Astrocyte of the spinal cord (primary cell): ENCODE measurements around the gene PKIG.

ENCODE experiments used
- DNase-seq: peaks from one replicate; pipeline ENCODE4 v3.0.0; 2011; ENCODE audit warnings: low read depth, low spot score
- H3K4me3 ChIP-seq: 2 replicates; pipeline ENCODE4 v1.5.1; 2011; ENCODE audit warnings: low read depth, mild to moderate bottlenecking, low read length, moderate library complexity
- in situ Hi-C: cut with HindIII; loops from 2 replicates; pipeline ENCODE4 v1.10.0; 2017; ENCODE audit warnings: low sequenced_read_pairs
- TF ChIP-seq, protein P1 (sequence below): IDR thresholded peaks from 2 replicates; pipeline ENCODE4 v1.5.1; 2012; ENCODE audit warnings: low read depth, mild to moderate bottlenecking, low read length, inconsistent platforms

Gene PKIG

DNA sequence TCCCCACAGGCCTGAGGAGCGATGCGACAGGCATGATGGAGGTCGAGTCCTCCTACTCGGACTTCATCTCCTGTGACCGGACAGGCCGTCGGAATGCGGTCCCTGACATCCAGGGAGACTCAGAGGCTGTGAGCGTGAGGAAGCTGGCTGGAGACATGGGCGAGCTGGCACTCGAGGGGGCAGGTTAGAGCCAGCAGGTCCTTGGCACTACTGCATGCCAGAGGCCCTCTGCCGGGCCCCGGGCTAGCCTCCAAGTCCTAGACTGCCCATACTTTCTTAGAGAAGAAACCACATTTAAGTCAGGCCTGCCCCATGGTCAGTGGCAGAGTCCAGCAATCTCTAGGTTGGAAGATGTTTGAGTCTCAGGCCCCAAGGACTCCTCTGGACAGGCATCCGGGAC is 32.1 kb downstream of the PKIG start:
- TF ChIP-seq, protein P1, sequence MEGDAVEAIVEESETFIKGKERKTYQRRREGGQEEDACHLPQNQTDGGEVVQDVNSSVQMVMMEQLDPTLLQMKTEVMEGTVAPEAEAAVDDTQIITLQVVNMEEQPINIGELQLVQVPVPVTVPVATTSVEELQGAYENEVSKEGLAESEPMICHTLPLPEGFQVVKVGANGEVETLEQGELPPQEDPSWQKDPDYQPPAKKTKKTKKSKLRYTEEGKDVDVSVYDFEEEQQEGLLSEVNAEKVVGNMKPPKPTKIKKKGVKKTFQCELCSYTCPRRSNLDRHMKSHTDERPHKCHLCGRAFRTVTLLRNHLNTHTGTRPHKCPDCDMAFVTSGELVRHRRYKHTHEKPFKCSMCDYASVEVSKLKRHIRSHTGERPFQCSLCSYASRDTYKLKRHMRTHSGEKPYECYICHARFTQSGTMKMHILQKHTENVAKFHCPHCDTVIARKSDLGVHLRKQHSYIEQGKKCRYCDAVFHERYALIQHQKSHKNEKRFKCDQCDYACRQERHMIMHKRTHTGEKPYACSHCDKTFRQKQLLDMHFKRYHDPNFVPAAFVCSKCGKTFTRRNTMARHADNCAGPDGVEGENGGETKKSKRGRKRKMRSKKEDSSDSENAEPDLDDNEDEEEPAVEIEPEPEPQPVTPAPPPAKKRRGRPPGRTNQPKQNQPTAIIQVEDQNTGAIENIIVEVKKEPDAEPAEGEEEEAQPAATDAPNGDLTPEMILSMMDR, result no peak
- no peak overlapping the region for H3K4me3 ChIP-seq
- no peak for DNase-seq
- in situ Hi-C loops, result no loop called here

DNA sequence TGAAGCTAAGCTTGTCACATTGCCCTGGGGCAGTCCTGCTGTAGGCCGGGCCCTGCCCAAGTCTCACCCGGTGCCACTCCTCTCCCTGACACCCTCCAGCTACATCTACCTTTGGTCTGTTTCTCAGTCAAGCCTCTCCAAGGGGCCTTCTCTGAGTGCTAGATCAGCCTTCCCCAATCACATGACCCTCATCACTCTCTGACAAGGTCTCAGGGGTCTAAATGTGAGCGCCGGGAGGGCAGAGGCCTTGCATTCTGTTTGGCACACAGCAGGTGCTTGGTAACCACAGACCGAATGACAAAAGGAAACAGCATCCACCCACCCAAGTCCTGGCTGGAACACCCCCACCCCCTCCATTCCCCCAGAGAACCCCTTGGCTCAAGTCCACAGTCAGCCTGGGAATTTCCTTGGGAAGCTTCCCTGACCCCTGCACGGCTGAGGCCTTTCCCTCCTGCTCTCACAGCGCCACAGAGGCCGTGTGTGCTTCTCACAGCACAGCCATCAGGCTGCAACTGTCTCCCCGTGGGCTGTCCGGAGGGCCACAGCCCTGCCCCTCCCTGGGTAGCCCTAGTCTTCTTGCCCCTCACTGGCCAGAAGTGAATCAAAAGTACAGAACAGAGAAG is 32.9 kb downstream of the PKIG start:
- DNase-seq, result no peak
- in situ Hi-C loops, result no loop called here
- TF ChIP-seq, protein P1, result no peak
- no peak overlapping the region for H3K4me3 ChIP-seq

DNA sequence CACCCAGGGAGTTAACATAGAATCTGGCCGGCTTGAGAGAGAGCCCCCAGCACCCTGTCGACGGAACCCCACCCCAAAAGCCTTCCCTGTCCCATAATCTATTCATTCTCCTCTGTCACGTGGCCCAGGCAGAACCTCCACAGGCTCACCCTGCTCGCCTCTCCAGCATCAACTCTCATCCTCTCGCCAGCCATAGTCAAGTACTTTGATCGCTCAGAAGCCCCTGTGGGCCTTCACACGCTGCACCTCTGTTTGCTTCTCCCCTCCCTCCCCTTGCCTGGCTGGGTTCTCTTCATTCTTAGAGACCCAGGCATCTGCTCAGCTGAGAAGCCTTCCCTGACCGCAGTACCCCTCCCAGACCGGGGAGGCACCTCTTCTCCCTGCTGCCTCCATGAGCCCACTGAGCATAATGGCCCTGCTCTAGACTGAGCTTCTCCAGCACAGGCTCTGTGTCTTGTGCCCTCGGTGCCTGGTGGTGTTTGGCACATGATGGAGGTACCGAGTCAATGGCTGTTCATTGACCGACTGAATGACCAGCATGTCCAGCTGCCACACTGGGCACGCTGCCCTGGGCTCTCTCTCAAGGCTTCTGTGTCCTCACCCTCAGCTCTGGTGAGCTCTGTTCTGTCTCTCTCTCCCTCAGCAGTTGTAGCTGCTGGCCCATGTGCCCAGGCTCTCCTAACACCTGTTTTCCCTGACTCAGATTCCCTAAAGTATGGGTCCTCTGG is 33.7 kb downstream of the PKIG start:
- TF ChIP-seq, protein P1, result no peak
- no peak for DNase-seq
- H3K4me3 ChIP-seq, result no peak overlapping the region
- in situ Hi-C loops, result no loop called here

DNA sequence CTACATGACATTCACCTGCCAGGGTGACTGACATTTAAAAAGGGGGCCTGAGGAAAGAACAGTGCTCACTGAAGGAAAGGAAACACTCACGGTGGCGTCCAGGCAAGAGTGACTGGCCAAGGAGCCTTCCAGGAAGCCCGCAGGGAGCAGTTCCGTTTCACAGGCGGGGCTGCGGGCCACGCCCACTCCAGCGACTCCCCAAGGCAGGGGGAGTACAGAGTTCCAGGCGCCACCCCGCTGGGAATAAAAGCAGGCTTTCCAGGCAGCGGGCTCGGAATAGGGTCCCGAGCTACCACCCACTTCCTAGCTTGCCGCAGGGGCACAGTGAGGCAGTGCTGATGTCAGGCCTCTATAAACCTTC is 34.2 kb downstream of the PKIG start:
- DNase-seq, result no peak
- TF ChIP-seq, protein P1, result no peak
- no peak overlapping the region for H3K4me3 ChIP-seq
- in situ Hi-C loops, result no loop called here

DNA sequence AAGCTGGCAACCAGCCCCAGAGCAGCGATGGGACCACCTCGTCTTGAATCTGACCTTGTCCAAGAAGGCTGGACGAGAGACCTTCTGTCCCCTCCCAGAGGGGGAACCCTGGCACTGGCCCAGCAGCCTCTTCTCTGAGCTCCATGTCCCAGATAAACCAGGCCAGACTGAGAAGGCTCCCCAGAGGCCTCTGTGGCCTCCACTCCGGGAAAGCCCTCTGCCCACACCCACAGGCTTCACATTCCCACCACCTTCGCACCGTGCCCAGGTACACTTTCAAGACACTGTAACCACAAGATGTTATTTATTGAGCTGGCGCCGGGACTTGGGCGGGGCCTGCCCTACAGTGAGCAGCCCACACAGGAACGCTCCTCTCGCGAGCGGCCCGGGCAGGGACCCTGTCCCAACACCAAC is 35.9 kb downstream of the PKIG start:
- DNase-seq, result no peak
- in situ Hi-C loops, result no loop called here
- H3K4me3 ChIP-seq, result no peak overlapping the region
- TF ChIP-seq, protein P1, result no peak

DNA sequence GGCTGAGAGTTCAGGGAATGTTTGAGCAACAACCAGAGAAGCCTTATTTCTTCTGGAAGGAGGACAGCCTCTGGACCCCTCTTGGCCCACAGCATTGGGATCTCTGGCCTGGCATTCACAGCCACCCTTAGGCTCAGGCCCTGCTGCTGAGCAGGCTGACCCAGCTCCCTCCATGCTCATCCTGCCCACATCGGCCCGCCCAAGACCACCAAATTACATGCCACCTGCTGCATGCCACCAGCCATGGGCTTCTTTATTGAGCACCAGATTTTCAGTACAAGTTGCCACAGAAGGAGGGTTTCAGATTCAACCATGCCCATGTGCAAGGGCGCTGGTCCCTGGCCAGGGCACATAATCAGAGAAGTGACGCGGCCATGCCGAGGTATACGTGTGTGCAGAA is 36.9 kb downstream of the PKIG start:
- no peak overlapping the region for H3K4me3 ChIP-seq
- TF ChIP-seq, protein P1, result no peak
- in situ Hi-C loops, result no loop called here
- no peak for DNase-seq
